Measurements from ENCODE around the gene MRPS23.

Gene MRPS23

DNA sequence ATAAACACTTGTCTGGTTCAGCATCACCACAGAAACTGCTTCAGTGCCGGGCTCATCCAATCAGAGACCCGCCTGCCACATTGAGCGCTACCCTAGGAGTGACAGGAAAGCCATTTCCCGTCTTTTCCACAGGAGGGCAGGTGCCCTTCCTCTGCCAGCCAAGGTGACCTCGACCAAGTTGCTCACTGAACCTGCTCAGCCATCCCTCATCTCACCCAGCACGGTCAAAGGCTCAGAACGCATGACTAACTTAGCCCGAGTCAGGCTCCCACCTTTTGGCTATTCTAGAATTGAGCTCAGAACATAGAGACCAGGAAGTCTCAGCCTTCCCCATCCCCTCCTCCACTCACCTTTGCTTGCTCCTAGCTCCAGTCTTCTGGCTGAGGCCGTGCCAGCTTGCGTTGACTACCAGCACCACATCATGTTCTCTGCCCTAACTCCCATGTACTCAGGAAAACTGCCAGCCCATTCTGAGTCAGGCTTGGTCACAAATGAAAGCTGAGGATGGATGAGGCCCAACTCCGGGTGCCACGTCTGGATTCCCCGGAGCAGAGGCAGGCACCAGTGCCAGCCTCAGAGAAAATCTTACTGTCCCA is 15.6 kb downstream of the MRPS23 start:
- ATAC-seq, result no peak

DNA sequence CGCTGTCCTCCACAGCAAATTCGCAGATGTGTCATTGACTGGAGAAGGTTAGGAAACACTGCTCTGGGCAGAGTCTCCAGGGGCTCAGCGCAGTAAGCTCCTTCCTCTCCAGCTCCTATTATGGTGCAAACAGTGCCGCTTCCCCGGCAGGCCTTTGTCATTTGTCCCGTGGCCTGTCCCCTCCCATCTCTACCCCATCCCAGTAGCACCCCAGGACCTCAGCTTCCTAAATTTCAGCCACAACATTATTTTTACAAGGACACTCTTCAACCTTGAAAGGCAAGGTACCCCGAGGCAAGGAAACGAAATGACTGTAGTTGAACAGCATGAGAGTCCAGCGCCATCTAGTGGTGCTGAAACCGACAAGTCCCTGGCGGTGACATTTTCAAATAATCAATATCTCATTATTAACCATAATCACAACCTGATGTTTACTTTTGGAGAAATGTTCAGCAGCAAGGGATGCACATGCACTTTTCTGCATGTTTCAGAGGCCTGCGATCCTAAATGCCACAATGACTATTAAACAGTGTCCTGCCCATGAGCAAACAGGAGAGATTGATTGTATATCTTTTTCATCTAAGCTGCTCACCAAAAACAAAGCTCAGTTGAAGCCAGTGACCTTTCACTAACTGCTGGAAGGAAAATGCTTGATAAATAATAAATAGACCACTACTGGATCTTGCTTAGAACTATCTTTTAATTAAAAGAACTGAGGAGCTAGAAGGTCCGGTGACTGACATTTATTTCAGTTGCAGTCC is 16.5 kb downstream of the MRPS23 start:
- ATAC-seq, result peak; percentile 63 to 79

DNA sequence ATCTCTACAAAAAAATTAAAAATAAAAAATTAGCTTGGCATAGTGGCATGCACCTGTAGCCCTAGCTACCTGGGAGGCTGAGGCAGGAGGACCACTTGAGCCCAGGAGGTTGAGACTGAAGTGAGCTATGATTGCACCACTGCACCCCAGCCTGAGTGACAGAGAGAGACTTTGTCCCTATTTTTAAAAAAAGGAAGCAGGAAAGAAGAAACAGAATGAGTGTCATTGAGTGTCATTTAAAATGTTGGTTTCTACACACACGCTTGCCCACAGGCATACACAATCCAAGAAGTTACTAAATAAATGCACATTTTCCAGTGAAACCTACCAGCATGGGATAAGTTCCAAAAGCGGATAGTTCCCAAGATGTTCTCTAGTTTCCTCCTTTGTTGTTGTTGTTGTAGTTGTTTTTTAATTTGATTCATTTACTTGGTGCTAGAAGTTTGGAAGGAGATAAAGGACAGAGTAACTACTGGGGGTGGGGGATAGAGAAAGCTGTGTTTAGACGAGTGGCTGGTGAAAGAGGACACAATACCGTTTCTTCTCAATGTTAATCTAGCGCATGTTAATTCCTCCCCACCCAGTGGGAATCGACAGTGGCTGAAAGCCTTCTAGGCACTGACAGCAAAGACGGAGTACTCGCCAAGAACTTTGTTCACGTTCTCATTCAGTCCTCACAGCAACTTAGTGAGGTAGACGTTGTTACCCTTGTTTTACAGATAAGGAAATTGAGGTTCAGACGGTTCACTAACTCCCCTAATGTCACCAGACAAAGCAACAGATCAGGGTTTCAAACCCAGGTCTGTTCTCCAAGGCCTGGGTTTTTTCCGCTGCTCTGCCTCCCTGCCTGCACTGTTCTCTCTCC is 17.3 kb downstream of the MRPS23 start:
- ATAC-seq, result no peak

DNA sequence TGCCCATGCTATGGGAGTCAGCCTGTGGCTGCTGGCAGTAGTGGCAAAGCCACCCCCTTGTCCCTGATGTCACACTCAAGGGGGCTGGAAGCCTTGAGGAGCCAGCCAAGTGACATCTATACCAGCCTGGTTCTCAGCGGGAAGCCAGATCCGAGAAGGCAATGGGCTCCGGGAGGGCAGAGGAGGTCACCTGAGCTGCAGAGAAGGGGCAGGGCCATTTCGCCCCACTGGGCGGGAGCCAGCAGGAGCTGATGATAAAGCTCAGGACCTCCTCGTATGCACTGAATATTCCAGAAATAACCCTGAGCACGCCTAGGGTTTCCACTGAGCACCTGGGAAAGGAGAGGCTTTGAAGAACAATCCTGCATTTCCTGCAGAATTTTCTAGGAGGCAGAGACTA is 19.0 kb downstream of the MRPS23 start:
- ATAC-seq, result no peak

DNA sequence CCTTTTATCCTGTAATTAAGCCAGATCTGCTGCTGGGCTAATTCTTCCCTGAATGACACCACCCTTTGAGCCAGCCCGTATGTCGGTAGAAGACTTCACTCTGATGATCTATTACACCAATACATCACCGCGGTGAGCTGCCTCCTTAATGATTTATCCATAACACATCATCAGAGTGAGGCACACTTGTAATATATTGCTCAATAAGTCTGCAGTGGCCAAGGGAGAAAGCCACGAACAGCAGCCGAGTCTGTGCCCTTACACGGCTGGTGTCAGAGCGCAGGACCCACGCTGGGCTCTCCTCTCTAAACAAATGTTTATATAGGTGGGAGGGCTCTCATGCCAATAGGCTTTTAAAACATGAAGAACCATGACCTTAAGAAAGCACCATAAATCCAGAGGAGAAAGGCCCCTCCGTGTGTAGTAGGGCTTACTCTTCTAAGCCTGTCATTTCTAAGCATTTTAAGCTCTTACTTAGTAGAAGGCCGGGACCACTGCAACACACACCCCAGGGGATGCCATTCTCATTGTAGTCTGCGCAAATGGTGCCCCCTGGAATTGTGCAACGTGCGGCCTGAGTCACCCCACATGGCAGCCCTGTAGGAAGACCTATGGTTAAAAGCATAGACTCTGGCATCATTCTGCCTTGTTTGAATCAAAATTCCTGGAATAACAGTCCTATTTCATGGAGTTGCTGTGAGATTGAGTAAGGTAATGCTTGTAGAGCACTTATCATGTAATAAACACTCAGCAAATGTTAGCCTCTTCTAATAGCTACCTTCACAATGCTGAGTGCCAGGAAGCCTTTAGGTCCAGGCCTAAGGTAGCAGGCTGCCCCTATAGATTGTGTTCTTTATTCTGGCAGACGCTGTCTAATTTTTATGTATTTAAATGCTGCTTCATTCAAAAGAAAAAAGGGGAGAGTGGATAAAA is 26.1 kb downstream of the MRPS23 start:
- no peak for ATAC-seq

DNA sequence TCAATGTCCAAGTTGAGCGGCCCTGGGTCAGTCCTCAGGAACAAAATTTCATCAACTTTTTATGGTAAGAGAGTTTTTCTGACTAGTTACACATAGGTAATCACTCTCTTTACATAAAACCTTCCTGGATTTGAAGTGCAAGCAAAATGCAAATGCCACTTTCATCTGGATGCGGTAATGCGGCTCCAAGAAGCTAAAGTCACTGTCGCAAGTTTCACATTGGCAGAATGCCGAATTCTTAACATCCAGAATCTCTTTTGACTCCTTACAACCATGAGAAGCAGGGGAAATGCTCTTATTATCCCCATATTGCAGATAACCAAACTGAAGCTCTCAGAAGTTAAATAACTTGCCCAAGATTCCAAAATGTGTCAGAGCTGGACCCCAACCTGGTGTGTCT is 30.0 kb downstream of the MRPS23 start:
- ATAC-seq, result no peak

DNA sequence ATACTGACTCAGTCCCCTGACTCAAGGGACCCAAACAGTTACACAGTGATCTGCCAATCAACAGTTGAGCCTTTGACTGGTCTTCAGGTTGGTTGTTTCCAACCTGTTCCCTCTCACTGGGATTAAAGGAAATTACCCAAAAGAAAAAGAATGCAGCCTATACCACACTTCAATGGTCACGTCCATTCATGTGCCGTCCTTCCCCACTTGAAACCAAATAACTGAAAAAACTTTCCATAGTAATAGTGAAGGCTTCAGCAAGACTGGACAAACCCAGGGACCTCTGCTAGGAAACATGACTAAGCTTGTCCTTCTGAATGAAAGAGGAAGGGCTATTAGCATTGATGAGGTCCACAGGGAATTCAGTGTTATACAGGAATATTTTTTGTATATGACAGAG is 30.6 kb downstream of the MRPS23 start:
- no peak for ATAC-seq

DNA sequence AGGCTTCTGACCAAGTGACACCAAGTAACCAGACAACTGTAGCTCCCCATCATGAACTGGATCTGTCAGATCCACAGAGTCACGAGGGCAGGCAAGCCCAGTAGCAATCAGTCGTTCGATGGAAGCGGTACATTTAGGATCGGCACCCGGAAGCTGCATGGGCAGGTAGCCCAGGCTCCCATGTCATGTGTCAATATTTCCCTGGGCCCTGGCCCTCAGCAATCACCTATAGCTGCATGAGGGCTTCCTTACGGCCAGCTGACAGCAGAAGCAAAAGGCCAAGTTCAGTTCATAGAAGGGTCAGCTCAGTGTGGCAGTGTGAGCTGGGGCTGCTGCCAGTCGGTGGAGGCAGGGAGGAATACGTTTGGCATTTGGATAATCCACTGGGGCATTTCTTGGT is 31.8 kb downstream of the MRPS23 start:
- ATAC-seq, result no peak

DNA sequence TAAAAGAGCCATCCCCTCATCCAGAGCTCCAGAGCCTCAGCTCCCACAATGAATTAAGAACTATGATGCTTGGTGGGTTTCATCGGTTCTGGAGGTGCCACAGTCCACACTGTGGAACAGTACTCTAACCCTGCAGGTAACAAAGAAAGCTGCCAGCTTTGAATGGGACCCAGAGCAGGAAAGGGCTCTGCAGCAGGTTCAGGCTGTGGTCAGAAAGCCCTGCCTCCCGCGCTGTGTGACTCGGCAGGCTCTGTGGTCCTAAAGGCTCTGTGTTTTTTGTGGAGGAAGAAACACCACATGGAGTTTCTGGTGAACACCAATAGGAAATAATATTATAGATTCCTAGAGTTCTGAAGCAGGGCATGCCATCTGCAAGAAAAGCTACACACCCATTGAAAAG is 32.5 kb downstream of the MRPS23 start:
- no peak for ATAC-seq

DNA sequence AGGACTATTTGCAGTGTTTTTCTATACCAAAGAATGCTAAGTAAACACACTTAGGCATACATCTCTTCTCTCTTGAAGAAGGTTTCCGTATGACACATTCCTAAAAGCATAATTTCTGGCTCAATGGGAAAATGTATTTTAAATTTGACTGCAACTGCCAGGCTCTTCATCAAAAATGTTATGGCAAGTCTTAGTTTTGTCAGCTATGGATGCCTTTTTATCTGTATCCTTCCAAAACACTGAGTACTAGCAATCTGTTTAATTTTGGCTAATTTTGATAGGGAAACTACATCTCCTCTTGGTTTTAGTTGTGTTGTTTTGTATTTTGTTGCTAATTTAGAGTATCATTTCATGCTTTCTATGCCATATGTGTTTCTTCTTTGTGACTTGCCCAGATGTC is 35.4 kb downstream of the MRPS23 start:
- no peak for ATAC-seq

DNA sequence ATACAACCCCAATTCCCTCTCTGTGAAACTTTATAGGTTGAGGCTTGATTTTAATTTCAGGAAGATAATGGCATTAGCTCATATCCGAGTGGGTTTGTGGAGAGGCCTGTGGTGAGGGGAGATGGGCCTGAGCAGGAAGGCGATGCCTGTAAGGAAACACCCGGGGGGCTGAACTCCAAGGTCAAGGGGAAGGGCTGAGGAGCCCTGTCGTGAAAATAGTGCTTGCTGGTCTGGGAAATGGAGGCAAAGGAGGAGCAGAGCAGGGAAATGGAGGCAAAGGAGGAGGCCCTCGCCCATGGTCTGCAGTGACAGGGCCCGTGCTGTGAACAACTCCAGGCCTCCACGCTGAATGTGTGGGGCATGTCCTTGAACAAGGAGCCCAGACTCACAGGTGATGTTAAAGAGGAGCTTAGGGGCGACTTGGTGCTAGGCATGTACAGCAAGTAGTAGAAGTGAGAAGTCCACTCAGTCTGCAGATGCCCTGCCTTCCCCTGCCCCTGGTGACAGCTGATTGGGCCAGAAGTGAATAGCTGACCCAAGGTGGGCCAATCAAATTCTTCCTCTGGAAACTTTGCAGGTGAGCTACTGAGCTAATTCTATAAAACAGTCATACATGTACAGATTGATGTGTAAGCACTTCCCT is 38.1 kb downstream of the MRPS23 start:
- no peak for ATAC-seq

DNA sequence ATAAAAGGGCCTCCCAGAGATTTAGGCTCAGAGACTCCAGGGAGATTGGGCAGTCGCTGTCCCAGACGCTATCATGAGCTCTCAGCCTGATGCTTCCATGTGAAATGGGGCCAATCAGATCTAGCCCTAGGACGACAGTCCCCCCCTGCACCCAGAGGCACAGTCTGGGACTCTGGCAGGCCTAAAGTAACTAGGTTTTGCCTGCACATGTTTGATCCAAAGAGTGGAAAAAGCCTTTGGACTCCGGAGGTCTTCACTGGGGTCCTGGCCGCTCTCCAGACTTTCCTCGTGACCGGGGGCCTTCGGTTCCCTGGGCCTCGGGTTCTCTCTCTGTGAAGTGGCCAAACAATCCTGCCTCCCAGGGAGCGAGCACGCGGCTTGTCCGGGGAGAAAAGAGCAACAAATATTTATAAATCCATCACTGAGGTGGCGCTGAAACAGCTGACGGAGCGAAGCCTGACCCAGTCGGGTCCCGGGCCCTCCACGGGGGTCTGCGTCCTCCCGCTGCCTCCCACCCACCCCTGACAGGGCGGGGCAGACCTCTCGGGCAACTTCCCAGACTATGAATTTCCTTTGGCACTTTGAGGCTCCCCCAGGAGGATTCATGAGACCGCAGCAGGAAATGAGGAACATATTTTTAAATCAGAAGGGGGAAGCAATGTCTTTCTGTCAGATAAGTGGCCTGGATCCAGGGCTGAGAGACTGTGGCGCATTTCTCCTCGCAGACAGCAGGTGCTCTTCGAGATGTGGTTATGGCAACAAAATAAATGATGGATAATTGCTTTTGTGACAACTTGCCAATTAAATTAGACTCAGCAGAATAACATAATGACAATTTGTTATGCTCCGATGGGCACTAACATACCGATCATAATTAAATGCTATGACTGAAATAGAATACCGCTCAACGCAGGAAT is 38.9 kb downstream of the MRPS23 start:
- ATAC-seq, result no peak

DNA sequence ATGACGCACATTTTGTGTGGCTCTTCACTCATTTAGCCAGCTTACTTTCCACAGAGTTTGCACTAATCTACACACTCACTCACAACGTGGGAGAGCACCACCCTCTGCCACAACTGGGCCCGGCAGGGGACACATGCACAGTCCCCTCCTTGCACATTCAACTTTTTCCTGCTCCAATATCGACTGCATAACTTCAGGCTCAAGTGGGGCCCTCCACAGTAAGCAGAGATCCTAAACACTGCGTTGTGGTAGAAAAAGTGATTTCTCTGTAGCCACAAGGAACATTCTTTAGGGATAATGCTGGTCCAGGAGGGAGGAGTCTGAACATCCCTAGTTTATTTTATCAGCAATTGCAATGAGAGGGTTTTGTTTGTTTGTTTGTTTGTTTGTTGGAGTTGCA is 40.0 kb downstream of the MRPS23 start:
- no peak for ATAC-seq

DNA sequence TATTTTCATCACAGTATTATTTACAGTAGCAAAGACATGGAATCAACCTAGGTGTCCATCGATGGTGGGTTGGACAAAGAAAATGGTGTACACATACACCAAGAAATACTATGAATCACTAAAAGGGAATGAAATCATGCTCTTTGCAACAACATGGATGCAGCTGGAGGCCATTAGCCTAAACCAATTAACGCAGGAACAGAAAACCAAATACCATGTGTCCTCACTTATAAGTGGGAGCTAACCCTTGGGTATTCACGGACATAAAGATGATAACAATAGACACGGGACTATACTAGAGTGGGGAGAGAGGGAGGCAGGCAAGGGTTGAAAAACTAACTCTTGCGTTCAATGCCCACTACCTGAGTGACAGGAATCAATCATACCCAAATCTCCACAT is 41.0 kb downstream of the MRPS23 start:
- no peak for ATAC-seq

DNA sequence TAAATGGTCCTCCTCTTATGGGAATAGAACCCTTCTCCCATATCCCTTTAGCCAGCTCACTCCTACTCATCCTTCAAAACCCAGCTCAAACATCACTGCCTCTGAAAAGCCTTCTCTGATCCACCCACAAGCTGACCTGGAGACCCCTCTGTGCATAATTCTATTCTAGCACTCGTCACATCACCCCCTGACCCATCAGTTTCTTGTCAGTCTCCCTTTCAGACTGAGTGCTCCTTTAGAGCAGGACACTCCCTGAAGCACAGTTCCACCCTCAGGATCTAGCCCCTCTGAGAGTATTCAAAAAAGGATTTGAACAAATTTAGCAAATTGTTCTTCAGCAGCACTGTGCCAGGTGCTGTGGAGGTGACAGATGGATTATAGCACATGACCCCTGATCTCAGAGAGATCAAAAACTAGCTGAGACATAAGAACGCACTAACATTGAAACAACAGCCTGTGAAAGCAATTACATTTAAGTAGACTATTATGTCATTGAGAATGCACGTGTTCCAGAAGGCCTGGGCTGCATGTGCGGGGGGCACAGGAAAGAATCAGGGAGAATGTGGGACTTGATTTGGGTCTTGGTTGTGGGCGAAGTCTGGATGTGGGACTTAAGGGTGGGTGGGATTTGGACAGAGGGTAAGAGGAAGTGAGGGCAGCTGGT is 43.5 kb downstream of the MRPS23 start:
- ATAC-seq, result no peak

DNA sequence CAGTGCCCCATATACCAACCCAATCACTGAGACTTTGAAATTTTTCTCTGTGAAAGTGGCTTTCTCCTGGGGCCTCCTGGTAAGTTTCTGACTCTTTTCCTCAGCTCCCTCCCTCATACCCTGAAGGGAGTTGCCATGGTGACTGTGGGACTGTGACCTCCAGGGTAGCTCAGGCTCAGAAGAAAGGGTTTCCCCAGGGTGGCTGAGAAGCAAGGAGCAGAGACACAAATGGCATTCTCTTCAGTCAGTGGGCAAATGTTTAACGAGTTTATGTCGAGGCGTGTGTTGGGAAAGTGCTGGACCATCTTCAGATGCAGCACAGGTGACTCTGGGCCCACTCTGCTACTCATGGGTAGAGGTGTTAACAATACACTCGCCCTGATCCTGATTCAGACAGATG is 46.8 kb downstream of the MRPS23 start:
- ATAC-seq, result no peak

DNA sequence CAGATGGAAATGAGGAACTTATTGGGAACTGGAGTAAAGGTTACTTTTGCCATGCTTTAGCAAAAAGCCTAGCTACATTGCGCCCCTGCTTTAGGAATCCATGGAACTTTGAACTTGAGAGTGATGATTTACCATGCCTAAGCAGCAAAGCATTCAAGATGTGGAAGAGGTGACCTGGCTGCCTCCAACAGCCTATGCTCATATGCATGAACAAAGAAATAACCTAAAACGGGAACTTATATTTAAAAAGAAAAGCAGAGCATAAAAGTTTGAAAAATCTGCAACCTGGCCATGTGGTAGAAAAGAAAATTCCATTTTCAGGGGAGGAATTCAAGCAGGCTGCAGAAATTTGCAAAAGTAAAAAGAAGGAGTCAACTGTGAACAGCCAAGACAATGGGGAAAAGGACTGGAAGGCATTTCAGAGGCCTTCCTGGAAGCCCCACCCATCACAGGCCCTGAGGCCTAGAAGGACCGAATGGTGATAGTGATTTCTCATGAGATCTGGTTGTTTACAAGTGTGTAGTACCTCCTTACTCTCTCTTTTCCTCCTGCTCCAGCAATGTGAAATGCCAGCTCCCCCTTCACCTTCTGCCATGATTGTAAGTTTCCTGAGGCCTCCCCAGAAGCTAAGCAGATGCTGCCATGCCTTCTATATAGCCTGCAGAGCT is 48.7 kb downstream of the MRPS23 start:
- no peak for ATAC-seq

DNA sequence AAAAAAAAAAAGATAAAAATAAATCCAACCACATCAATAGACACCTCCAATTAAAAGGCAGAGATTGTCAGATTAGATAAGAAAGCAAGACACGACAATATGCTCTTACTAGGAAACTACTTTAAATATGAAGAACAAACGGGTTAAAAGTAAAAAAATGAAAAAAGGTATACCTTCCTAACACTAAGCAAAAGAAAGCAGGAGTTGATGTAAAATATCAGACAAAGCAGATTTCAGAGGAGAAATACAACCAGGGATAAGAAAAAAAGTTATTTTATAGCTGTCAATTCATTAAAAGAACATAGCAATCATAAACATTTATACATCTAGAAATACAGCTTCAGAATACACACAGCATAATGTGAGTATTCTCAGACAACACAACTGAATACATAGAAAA is 55.0 kb downstream of the MRPS23 start:
- no peak for ATAC-seq

DNA sequence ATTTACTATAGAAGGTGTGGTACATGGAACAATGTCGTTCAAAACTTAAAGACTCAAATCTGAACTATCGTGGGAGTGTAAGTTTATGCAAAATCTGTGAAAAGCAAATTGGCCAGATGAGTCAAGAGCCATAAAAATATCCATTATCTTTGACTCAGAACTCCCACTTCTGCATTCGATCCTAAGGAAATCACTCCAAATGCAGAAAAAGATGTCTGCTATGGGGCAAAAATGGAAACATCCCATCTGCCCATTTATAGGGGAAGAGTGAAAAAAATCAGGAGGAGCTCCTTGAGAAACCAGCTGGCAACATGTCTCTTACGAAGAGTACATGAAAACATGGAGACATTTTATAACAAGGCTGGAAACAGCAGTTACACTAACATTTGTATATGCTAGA is 61.1 kb downstream of the MRPS23 start:
- no peak for ATAC-seq

DNA sequence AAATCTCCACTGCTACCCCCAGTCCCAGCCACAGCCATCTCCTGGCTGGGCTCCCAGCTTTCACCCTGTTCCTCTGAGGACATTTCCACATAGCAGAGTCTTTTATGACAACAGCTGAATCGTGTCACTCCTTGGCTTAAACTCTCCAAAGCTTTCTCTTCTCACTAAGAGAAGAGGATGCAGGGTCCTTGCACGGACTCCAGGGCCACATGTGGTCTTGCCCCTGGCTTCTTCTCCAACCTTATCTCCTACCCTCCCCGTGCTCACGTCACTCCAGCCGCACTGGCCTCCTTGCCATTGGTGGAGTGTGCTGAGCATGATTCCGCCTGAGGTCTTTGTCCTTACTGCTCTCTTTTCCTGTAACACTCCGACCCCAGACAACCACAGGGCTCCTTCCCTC is 64.8 kb downstream of the MRPS23 start:
- ATAC-seq, result no peak
